Measurements from ENCODE around the gene TMEM272.

DNA sequence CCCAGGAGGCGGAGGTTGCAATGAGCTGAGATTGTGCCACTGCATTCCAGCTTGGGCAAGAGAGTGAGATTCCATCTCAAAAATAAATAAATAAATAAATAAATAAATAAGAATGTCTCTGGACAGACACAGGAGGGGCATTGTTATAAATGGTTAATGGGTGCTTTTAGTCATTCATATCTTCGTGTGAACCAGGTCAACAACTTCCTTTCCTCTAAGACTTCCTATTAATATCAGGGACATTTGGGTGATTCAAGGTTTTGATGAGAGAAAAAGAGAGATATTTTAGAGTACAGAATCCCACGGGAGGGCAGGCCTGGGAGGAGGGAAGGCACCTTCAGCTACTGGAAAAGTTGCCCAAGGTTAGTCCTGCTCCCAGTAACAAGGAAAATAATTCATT lies 64.9 kb downstream of the TMEM272 start:
- TF ChIP-seq, protein P1, sequence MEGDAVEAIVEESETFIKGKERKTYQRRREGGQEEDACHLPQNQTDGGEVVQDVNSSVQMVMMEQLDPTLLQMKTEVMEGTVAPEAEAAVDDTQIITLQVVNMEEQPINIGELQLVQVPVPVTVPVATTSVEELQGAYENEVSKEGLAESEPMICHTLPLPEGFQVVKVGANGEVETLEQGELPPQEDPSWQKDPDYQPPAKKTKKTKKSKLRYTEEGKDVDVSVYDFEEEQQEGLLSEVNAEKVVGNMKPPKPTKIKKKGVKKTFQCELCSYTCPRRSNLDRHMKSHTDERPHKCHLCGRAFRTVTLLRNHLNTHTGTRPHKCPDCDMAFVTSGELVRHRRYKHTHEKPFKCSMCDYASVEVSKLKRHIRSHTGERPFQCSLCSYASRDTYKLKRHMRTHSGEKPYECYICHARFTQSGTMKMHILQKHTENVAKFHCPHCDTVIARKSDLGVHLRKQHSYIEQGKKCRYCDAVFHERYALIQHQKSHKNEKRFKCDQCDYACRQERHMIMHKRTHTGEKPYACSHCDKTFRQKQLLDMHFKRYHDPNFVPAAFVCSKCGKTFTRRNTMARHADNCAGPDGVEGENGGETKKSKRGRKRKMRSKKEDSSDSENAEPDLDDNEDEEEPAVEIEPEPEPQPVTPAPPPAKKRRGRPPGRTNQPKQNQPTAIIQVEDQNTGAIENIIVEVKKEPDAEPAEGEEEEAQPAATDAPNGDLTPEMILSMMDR (IDR thresholded peaks at IDR 0.05), result no peak
- TF ChIP-seq POLR2A (IDR thresholded peaks at IDR 0.05), result no peak
